B cell (primary cell): ENCODE data around the gene MGME1. TPM values are rescaled to one million over a fixed set of nuclear protein-coding genes. Genes with fewer than 3 reads are reported as not detected.
A peak's percentile ranks its signal among the peaks of the same experiment; 100 is the strongest.

Experiments used
- ATAC-seq: fragments of 200-7000 bp; cut with Tn5 transposase; one replicate; pipeline ENCODE4 v1.10.0; 2021; ENCODE audit warnings: low read depth, mild to moderate bottlenecking, moderate number of reproducible peaks, moderate library complexity
- CTCF ChIA-PET: fragments of 350-600 bp; sonication (Branson Sonifier 250); formaldehyde crosslinking; loops from one replicate; lab custom pipeline; 2021; ENCODE audit warnings: antibody characterized with exemption, inconsistent platforms; lab: Charles Lee
- POLR2A ChIA-PET: fragments of 350-600 bp; sonication (Branson Sonifier 250); formaldehyde crosslinking; loops from one replicate; lab custom pipeline; 2021; ENCODE audit warnings: antibody characterized with exemption; lab: Charles Lee
- DNase-seq: peaks from one replicate; pipeline ENCODE4 v3.0.0; 2013
- H2AFZ ChIP-seq: 2 replicates; pipeline ENCODE4 v1.6.1; 2012; ENCODE audit warnings: mild to moderate bottlenecking, low read depth, low read length; ENCODE audit not compliant: insufficient read depth, poor library complexity, severe bottlenecking
- H3K27ac ChIP-seq, 2 donors: 1 replicate in 1 of 2; 2 replicates in 1 of 2; pipeline ENCODE4 v1.5.1; 2012 to 2013; ENCODE audit warnings: low read length in 2 of 2, mild to moderate bottlenecking in 2 of 2, moderate library complexity in 1 of 2
- H3K27me3 ChIP-seq, 4 experiments: fragments of 200-600 bp in 1 of 4; sonication (generic) in 1 of 4; replicated peaks in 1 of 4; 1 replicate in 2 of 4; 2 replicates in 2 of 4; pipeline versions ENCODE4 v1.6.1 to v1.7.0; 2013 to 2016; ENCODE audit warnings: low read length in 3 of 4, mild to moderate bottlenecking in 2 of 4, mixed read lengths in 1 of 4, moderate library complexity in 1 of 4; ENCODE audit not compliant: insufficient read depth in 4 of 4, control insufficient read depth in 3 of 4; ENCODE audit errors: control extremely low read depth in 1 of 4
- H3K36me3 ChIP-seq, 2 experiments: replicated peaks in 1 of 2; 1 replicate in 1 of 2; 2 replicates in 1 of 2; pipeline versions ENCODE4 v1.6.1 to v1.7.1; 2013; ENCODE audit warnings: low read length in 1 of 2; ENCODE audit not compliant: insufficient read depth in 2 of 2, control insufficient read depth in 1 of 2; ENCODE audit errors: control extremely low read depth in 1 of 2, extremely low read depth in 1 of 2
- H3K4me1 ChIP-seq, 2 donors: fragments of 200-600 bp in 1 of 2; sonication (generic) in 1 of 2; 1 replicate in 1 of 2; 2 replicates in 1 of 2; pipeline versions ENCODE4 v1.5.1 to v1.6.1; 2013 to 2017; ENCODE audit warnings: low read length in 2 of 2; ENCODE audit not compliant: control insufficient read depth in 2 of 2, insufficient read depth in 2 of 2
- H3K4me2 ChIP-seq: replicated peaks from 2 replicates; pipeline ENCODE3; 2012; ENCODE audit warnings: mild to moderate bottlenecking, low read depth, low read length; ENCODE audit not compliant: poor library complexity, severe bottlenecking
- H3K4me3 ChIP-seq, 5 experiments: fragments of 200-600 bp in 1 of 5; sonication (generic) in 1 of 5; 1 replicate in 3 of 5; 2 replicates in 2 of 5; pipeline versions ENCODE4 v1.5.1 to v1.7.0; 2011 to 2016; ENCODE audit warnings: low read length in 4 of 5, mild to moderate bottlenecking in 4 of 5, low read depth in 2 of 5, control low read depth in 1 of 5, moderate library complexity in 1 of 5; ENCODE audit not compliant: insufficient read depth in 1 of 5; ENCODE audit errors: control extremely low read depth in 1 of 5, extremely low read depth in 1 of 5
- H3K79me2 ChIP-seq: fragments of 200-600 bp; sonication (generic); one replicate; pipeline ENCODE4 v1.6.0; 2016; ENCODE audit warnings: low read length; ENCODE audit not compliant: control insufficient read depth, insufficient read depth
- H3K9ac ChIP-seq: fragments of 200-600 bp; sonication (generic); 2 replicates; pipeline ENCODE4 v1.6.1; 2017; ENCODE audit warnings: mild to moderate bottlenecking, low read length, moderate library complexity
- H3K9me3 ChIP-seq, 3 donors: one replicate each; pipeline versions ENCODE4 v1.6.1 to v1.7.1; 2013; ENCODE audit warnings: low read length in 2 of 3; ENCODE audit not compliant: control insufficient read depth in 2 of 3, insufficient read depth in 1 of 3; ENCODE audit errors: control extremely low read depth in 1 of 3
- H4K20me1 ChIP-seq: 2 replicates; pipeline ENCODE4 v1.6.0; 2012; ENCODE audit warnings: mild to moderate bottlenecking, low read length; ENCODE audit not compliant: insufficient read depth, control insufficient read depth, poor library complexity, severe bottlenecking
- H3K27ac Mint-ChIP-seq: one replicate; pipeline ENCODE4 v1.8.0; 2021; ENCODE audit warnings: mixed read lengths
- H3K27me3 Mint-ChIP-seq: one replicate; pipeline ENCODE4 v1.8.0; 2021; ENCODE audit warnings: mixed read lengths
- H3K4me1 Mint-ChIP-seq: one replicate; pipeline ENCODE4 v1.8.0; 2021; ENCODE audit warnings: mixed read lengths
- H3K4me3 Mint-ChIP-seq: one replicate; pipeline ENCODE4 v1.8.0; 2021; ENCODE audit warnings: mixed read lengths
- H3K9me3 Mint-ChIP-seq: one replicate; pipeline ENCODE4 v1.8.0; 2022; ENCODE audit warnings: mixed read lengths; ENCODE audit not compliant: insufficient read depth
- CTCF ChIP-seq: fragments of 200-600 bp; IDR thresholded peaks from one replicate; pipeline ENCODE4 v1.8.0; 2022; ENCODE audit warnings: antibody characterized with exemption, mild to moderate bottlenecking
- EZH2 ChIP-seq: IDR thresholded peaks from 2 replicates; pipeline ENCODE4 v1.6.1; 2012; ENCODE audit warnings: borderline replicate concordance, low read depth, mild to moderate bottlenecking, moderate library complexity, low read length; ENCODE audit not compliant: insufficient read depth, poor library complexity, severe bottlenecking
- WGBS: methylation state at CpG from one replicate; pipeline ENCODE4 v1.1.5; 2013; ENCODE audit warnings: missing lambda C conversion rate; ENCODE audit not compliant: insufficient coverage; 5-methylcytosine and 5-hydroxymethylcytosine counted together
- intact Hi-C: fragments of 100-400 bp; cut with micrococcal nuclease; formaldehyde crosslinking; loops from one replicate; pipeline ENCODE4 v1.10.0; 2022
- polyA plus RNA-seq: library from polyadenylated mRNA; depleted of rRNA; stranded (reverse); fragments of >200 nt; gene quantifications from 2 replicates; pipeline ENCODE4 v1.2.3, GENCODE V29; 2012
- total RNA-seq, 2 donors: library from RNA; stranded (reverse); fragments of 120-200 nt in 1 of 2; gene quantifications; 1 replicate in 1 of 2; 2 replicates in 1 of 2; pipeline versions ENCODE4 v1.2.3 to v1.2.4, GENCODE V29; 2013 to 2022

MGME1 gene
- total and polyA plus RNA-seq, 2 donors (not counting 1 experiment from before 2014, with no cell fraction given) = 29.8 to 33.2 TPM

GRCh38 chr20:17971300-17972013 lies 2.6 kb downstream of the MGME1 start:
- Mint-ChIP-seq H3K27ac (peak overlapping the region; percentile 90), H3K9me3 (no peaks in the 10 kb centered on the region), H3K27me3 (no peaks in the 10 kb centered on the region), H3K4me3 (peak overlapping the region; percentile 96), H3K4me1 (peaks cover 65% of the 10 kb centered on the region)
- Histone ChIP-seq H3K79me2 (peaks cover 85% of the 10 kb centered on the region), H3K27me3 (no peaks in the 10 kb centered on the region), H3K4me1 (peaks cover 40 to 44% of the 10 kb centered on the region in 2 donors), H3K9me3 (no peaks in the 10 kb centered on the region), H3K4me3 (peak overlapping the region; percentile 12 to 99 (median 97)), H3K4me2 (peak overlapping the region; percentile 80), H3K36me3 (peaks cover 0 to 20% of the 10 kb centered on the region in 2 experiments), H3K9ac (peak overlapping the region; percentile 93), H3K27ac (peak overlapping the region; percentile 96 to 97), H4K20me1 (peaks cover 3% of the 10 kb centered on the region), H2AFZ (no peak overlapping the region)
- POLR2A ChIA-PET = interaction anchor here (0.7 kb wide), 1 partner anchor 289 kb away, joined by 4 read pairs; the partner anchor contains the start of gene RRBP1
- intact Hi-C loops = no loop called here
- CTCF ChIA-PET = interaction anchor here (0.7 to 7.5 kb wide), 6 partner anchors 14 to 289 kb away, joined by 3 to 54 read pairs (median 6); partner anchors contain the start of gene RRBP1
- DNase-seq (no peak), ATAC-seq (no peak)
- TF ChIP-seq EZH2 (no peak), CTCF (no peak)
- 56% methylated on average over 6 of the region's 7 CpGs for WGBS

- Histone ChIP-seq H3K4me2 (peak overlapping the region; percentile 80), H2AFZ (no peak overlapping the region), H3K27me3 (no peaks in the 10 kb centered on the region), H3K36me3 (peaks cover 0 to 24% of the 10 kb centered on the region in 2 experiments), H3K4me1 (peaks cover 35 to 41% of the 10 kb centered on the region in 2 donors), H3K9ac (peak overlapping the region; percentile 93), H3K9me3 (no peaks in the 10 kb centered on the region), H3K4me3 (peak overlapping the region in 4 of 5 experiments; percentile 18 to 99 (median 92)), H3K79me2 (peaks cover 85% of the 10 kb centered on the region), H4K20me1 (peaks cover 3% of the 10 kb centered on the region), H3K27ac (peak overlapping the region; percentile 73 to 97)
- Mint-ChIP-seq H3K4me1 (peaks cover 59% of the 10 kb centered on the region), H3K4me3 (peak overlapping the region; percentile 96), H3K27me3 (no peaks in the 10 kb centered on the region), H3K27ac (peak overlapping the region; percentile 90), H3K9me3 (no peaks in the 10 kb centered on the region)
- CTCF ChIA-PET = interaction anchor here (7.5 kb wide), 1 partner anchor 15 kb away, joined by 46 read pairs; no protein-coding TSS in a partner anchor
- WGBS = no CpG with 5 or more reads among the region's 2 CpGs
- ATAC-seq = no peak
- TF ChIP-seq EZH2 (no peak), CTCF (no peak)
- POLR2A ChIA-PET = interaction anchor here (0.7 kb wide), 1 partner anchor 290 kb away, joined by 4 read pairs; the partner anchor contains the start of gene RRBP1
- intact Hi-C loops = no loop called here
- DNase-seq = no peak
Observed at GRCh38 chr20:17972121-17972520, 3.3 kb downstream of the MGME1 start.
